HepG2 (cell line): ENCODE data around the gene RCOR1. TPM values are rescaled to one million over a fixed set of nuclear protein-coding genes. Genes with fewer than 3 reads are reported as not detected.

Experiments used
- ATF1 ChIP-seq: IDR thresholded peaks from 2 replicates; pipeline ENCODE4 v1.6.1; 2016; ENCODE audit warnings: mild to moderate bottlenecking, control low read depth
- CBX5 ChIP-seq: sonication (generic); formaldehyde crosslinking; IDR thresholded peaks from 2 replicates; pipeline ENCODE4 v1.4.0; 2020; ENCODE audit warnings: missing genetic modification reagents, borderline replicate concordance
- E2F2 ChIP-seq: sonication (generic); formaldehyde crosslinking; IDR thresholded peaks from 2 replicates; pipeline ENCODE4 v1.4.0; 2020; ENCODE audit warnings: missing genetic modification reagents, borderline replicate concordance
- JUN ChIP-seq: sonication (generic); formaldehyde crosslinking; IDR thresholded peaks from 2 replicates; pipeline ENCODE4 v1.4.0; 2020; ENCODE audit warnings: mild to moderate bottlenecking, missing genetic modification reagents
- KDM6A ChIP-seq: IDR thresholded peaks from 2 replicates; pipeline ENCODE4 v1.6.1; 2016; ENCODE audit warnings: low read depth
- NCOA5 ChIP-seq: sonication (generic); formaldehyde crosslinking; IDR thresholded peaks from 2 replicates; pipeline ENCODE4 v1.4.0; 2020; ENCODE audit warnings: missing genetic modification reagents
- SOX5 ChIP-seq: IDR thresholded peaks from 2 replicates; pipeline ENCODE4 v1.6.1; 2016; ENCODE audit warnings: borderline replicate concordance
- SP2 ChIP-seq: sonication (generic); formaldehyde crosslinking; IDR thresholded peaks from 2 replicates; pipeline ENCODE4 v1.5.1; 2020; ENCODE audit warnings: mild to moderate bottlenecking, missing genetic modification reagents
- SRY ChIP-seq: sonication (generic); formaldehyde crosslinking; IDR thresholded peaks from 2 replicates; pipeline ENCODE4 v1.8.0; 2022; ENCODE audit warnings: mild to moderate bottlenecking, missing genetic modification reagents
- ZBTB20 ChIP-seq: sonication (generic); formaldehyde crosslinking; IDR thresholded peaks from 2 replicates; pipeline ENCODE4 v1.8.1; 2023; ENCODE audit warnings: missing genetic modification reagents, low read depth, mild to moderate bottlenecking, borderline replicate concordance
- ZNF143 ChIP-seq: sonication (generic); formaldehyde crosslinking; IDR thresholded peaks from 2 replicates; pipeline ENCODE4 v1.4.0; 2020; ENCODE audit warnings: missing genetic modification reagents
- ZNF639 ChIP-seq: conservative IDR thresholded peaks from 2 replicates; pipeline ENCODE4 v1.6.1; 2018; ENCODE audit warnings: missing genetic modification reagents
- ZNF784 ChIP-seq: sonication (generic); formaldehyde crosslinking; IDR thresholded peaks from 2 replicates; pipeline ENCODE4 v1.5.1; 2020; ENCODE audit warnings: missing genetic modification reagents, mild to moderate bottlenecking, borderline replicate concordance
- ZNF879 ChIP-seq: sonication (generic); formaldehyde crosslinking; IDR thresholded peaks from 2 replicates; pipeline ENCODE4 v1.8.1; 2023; ENCODE audit warnings: missing genetic modification reagents
- polyA plus RNA-seq, 8 experiments: library from polyadenylated mRNA; depleted of rRNA in 3 of 8; stranded (reverse) in 7 of 8; unstranded in 1 of 8; fragments of >200 nt; fragmentation: Illumina TruSeq in 4 of 8; extraction: Trizol in 4 of 8; gene quantifications; 2 replicates each; pipeline versions ENCODE4 v1.2.1 to v1.2.3, GENCODE V29; 2011 to 2016; ENCODE audit warnings: low read depth in 4 of 8, missing spikeins in 1 of 8, mixed read lengths in 1 of 8; ENCODE audit not compliant: insufficient read depth in 1 of 8
- total RNA-seq, 5 experiments: library from RNA; depleted of rRNA; stranded (reverse); fragments of >200 nt; fragmentation: Illumina TruSeq; extraction: Trizol; gene quantifications; 2 replicates each; pipeline ENCODE4 v1.2.3, GENCODE V29; 2016; ENCODE audit warnings: low read depth in 1 of 5
- TF ChIP-seq, protein P1 (sequence below): IDR thresholded peaks from 2 replicates; pipeline ENCODE4 v1.6.1; 2016; ENCODE audit warnings: control low read depth
- TF ChIP-seq, protein P2 (sequence below): sonication (generic); formaldehyde crosslinking; conservative IDR thresholded peaks from 2 replicates; pipeline ENCODE4 v1.4.0; 2020; ENCODE audit warnings: mild to moderate bottlenecking, missing genetic modification reagents, moderate library complexity

RCOR1 gene
- total and polyA plus RNA-seq, 2 of the 13 experiments (the other 11 are each of a cell fraction or from before 2014, with no cell fraction given), result 10.2 to 11.1 TPM

GRCh38 chr14:102544747-102545460 lies 47.5 kb upstream of the RCOR1 start (continued):
- no peak for TF ChIP-seq E2F2 (CRISPR knock-in tag)
- TF ChIP-seq ZNF784 (CRISPR knock-in tag), result no peak
- peak; percentile 67; the same call in 1 of the 2 replicates for TF ChIP-seq ZNF879 (CRISPR knock-in tag)
- TF ChIP-seq ZNF639 (CRISPR knock-in tag), result 0 out of 2 replicates have a peak, but pooled peaks have one; percentile 21
- TF ChIP-seq SOX5 (CRISPR knock-in tag), result no peak
- TF ChIP-seq, protein P1, sequence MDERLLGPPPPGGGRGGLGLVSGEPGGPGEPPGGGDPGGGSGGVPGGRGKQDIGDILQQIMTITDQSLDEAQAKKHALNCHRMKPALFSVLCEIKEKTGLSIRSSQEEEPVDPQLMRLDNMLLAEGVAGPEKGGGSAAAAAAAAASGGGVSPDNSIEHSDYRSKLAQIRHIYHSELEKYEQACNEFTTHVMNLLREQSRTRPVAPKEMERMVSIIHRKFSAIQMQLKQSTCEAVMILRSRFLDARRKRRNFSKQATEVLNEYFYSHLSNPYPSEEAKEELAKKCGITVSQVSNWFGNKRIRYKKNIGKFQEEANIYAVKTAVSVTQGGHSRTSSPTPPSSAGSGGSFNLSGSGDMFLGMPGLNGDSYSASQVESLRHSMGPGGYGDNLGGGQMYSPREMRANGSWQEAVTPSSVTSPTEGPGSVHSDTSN (CRISPR knock-in tag), result no peak
- TF ChIP-seq ZBTB20 (CRISPR knock-in tag), result peak; percentile 16; the same call in 1 of the 2 replicates
- TF ChIP-seq SP2 (CRISPR knock-in tag), result peak; percentile 2; the same call in 1 of the 2 replicates
- no peak for TF ChIP-seq ATF1 (CRISPR knock-in tag)
- TF ChIP-seq ZNF143 (CRISPR knock-in tag), result no peak
- TF ChIP-seq JUN (CRISPR knock-in tag), result no peak; the same call in 1 of the 2 replicates
- TF ChIP-seq SRY (CRISPR knock-in tag), result no peak; the same call in 1 of the 2 replicates
- no peak for TF ChIP-seq KDM6A (CRISPR knock-in tag)
- TF ChIP-seq NCOA5 (CRISPR knock-in tag), result no peak
- TF ChIP-seq CBX5 (CRISPR knock-in tag), result peak; percentile 61; the same call in 1 of the 2 replicates
- TF ChIP-seq, protein P2, sequence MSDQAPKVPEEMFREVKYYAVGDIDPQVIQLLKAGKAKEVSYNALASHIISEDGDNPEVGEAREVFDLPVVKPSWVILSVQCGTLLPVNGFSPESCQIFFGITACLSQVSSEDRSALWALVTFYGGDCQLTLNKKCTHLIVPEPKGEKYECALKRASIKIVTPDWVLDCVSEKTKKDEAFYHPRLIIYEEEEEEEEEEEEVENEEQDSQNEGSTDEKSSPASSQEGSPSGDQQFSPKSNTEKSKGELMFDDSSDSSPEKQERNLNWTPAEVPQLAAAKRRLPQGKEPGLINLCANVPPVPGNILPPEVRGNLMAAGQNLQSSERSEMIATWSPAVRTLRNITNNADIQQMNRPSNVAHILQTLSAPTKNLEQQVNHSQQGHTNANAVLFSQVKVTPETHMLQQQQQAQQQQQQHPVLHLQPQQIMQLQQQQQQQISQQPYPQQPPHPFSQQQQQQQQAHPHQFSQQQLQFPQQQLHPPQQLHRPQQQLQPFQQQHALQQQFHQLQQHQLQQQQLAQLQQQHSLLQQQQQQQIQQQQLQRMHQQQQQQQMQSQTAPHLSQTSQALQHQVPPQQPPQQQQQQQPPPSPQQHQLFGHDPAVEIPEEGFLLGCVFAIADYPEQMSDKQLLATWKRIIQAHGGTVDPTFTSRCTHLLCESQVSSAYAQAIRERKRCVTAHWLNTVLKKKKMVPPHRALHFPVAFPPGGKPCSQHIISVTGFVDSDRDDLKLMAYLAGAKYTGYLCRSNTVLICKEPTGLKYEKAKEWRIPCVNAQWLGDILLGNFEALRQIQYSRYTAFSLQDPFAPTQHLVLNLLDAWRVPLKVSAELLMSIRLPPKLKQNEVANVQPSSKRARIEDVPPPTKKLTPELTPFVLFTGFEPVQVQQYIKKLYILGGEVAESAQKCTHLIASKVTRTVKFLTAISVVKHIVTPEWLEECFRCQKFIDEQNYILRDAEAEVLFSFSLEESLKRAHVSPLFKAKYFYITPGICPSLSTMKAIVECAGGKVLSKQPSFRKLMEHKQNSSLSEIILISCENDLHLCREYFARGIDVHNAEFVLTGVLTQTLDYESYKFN (CRISPR knock-in tag), result peak; percentile 80
